GM12872 (cell line): ENCODE measurements around the gene DMBT1.

ENCODE experiments used
- TF ChIP-seq, protein P1 (sequence below): IDR thresholded peaks from 3 replicates; pipeline ENCODE4 v1.5.1; 2011; ENCODE audit warnings: low read depth, mild to moderate bottlenecking, low read length, moderate library complexity; ENCODE audit not compliant: insufficient read depth

DMBT1 gene

DNA sequence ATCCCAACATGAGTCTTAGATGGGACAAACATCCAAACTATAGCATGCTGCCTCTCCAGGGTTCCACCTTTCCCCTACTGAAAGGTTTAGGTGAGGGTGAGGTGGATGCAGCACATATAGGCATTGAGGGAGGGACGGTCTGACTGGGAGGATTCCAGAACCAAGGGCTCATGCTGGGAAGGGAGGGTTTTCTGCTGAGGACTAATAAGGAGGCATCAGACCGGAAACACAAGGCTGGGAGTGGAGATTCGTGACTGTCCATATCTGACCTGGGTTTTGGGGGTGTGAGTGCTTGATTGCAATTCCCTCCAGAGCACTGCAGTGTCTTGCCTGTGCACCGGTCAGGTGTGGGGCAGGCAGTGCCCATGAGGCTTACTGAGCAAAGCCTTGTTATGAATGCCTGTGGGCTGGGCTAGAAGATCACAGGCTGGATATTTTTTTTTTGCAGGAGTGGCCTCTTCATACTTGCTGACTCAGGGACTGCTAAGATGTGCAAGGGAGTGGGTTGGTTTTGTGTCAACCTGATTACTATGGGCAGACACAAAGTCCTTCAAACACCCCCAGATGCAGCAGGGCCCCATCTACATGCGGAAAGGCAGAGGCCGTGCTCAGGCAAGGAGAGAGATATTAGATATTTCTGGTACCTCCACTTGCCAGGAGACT is 26.7 kb downstream of the DMBT1 start:
- TF ChIP-seq, protein P1, sequence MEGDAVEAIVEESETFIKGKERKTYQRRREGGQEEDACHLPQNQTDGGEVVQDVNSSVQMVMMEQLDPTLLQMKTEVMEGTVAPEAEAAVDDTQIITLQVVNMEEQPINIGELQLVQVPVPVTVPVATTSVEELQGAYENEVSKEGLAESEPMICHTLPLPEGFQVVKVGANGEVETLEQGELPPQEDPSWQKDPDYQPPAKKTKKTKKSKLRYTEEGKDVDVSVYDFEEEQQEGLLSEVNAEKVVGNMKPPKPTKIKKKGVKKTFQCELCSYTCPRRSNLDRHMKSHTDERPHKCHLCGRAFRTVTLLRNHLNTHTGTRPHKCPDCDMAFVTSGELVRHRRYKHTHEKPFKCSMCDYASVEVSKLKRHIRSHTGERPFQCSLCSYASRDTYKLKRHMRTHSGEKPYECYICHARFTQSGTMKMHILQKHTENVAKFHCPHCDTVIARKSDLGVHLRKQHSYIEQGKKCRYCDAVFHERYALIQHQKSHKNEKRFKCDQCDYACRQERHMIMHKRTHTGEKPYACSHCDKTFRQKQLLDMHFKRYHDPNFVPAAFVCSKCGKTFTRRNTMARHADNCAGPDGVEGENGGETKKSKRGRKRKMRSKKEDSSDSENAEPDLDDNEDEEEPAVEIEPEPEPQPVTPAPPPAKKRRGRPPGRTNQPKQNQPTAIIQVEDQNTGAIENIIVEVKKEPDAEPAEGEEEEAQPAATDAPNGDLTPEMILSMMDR = no peak

DNA sequence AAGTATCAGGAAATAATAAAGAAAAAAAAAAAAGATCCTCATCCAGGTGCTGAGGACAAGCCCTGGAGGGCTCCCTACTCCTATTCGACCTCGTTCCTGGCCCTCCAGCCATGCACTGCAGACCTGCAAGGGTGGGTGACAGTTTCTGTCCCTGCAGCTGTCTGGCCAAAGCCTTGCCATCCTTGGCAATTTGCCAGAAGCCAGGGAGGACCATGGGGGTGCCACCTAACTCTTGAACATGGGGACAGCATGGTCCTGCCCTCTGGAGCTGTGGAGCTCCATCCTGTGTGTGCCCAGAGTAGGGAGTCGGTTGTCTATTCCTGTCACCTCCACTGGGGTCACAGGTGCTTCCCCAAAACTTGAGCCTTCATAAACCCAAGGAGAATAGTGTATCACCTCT is 27.8 kb downstream of the DMBT1 start:
- TF ChIP-seq, protein P1 = no peak

DNA sequence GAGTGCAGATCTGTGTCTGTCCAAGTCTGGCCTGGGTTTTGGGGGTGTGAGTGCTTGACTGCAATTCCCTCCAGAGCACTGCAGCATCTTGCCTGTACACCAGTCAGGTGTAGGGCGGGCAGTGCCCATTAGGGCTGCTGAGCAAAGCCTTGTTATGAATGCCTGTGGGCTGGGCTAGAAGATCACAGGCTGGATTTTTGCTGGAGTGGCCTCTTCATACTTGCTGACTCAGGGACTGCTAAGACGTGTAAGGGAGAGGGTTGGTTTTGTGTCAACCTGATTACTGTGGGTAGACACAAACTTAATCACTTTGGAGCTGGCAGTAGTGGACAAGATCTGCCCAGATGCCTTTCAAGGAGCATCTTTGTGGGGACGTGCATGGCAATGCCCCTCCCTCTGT is 29.6 kb downstream of the DMBT1 start:
- TF ChIP-seq, protein P1 = no peak

DNA sequence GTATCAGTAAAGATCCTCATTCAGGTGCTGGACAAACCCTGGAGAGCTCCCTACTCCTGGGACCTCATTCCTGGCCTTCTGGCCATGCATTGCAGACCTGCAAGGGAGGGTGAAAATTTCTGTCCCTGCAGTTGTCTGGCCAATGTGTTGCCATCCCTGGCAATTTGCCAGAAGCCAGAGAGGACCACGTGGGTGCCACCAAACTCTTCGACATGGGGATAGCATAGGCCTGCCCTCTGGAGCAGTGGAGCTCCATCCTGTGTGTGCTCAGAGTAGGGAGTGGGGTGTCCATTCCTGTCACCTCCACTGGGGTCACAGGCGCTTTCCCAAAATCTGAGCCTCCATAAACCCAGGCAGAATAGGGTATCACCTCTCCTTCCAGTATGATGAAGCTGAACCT is 31.2 kb downstream of the DMBT1 start:
- TF ChIP-seq, protein P1 = no peak

DNA sequence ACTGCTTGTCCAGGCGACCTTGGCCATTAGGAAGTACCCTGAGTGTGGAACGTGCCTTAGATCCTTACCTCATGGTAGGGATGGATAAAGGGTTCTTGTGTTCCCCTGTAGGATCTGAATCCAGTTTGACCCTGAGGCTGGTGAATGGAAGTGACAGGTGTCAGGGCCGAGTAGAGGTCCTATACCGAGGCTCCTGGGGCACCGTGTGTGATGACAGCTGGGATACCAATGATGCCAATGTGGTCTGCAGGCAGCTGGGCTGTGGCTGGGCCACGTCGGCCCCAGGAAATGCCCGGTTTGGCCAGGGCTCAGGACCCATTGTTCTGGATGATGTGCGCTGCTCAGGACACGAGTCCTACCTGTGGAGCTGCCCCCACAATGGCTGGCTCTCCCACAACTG is 31.6 kb downstream of the DMBT1 start:
- TF ChIP-seq, protein P1 = no peak

DNA sequence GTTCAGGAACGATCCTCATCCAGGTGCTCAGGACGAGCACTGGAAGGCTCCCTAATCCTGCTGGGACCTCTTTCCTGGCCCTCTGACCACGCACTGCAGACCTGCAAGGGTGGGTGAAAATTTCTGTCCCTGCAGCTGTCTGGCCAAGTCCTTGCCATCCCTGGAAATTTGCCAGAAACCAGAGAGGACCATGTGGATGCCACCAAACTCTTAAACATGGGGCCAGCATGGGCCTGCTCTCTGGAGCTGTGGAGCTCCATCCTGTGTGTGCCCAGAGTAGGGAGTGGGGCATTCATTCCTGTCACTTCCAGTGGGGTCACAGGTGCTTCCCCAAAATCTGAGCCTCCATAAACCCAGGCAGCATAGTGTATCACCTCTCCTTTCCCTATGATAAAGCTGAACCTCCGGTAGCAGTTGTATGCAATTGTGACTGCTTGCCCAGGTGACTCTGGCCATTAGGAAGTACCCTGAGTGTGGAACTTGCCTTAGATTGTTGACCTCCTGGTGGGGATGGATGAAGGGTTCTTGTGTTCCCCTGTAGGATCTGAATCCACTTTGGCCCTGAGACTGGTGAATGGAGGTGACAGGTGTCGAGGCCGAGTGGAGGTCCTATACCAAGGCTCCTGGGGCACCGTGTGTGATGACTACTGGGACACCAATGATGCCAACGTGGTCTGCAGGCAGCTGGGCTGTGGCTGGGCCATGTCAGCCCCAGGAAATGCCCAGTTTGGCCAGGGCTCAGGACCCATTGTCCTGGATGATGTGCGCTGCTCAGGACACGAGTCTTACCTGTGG is 57.1 kb downstream of the DMBT1 start:
- TF ChIP-seq, protein P1 = no peak

DNA sequence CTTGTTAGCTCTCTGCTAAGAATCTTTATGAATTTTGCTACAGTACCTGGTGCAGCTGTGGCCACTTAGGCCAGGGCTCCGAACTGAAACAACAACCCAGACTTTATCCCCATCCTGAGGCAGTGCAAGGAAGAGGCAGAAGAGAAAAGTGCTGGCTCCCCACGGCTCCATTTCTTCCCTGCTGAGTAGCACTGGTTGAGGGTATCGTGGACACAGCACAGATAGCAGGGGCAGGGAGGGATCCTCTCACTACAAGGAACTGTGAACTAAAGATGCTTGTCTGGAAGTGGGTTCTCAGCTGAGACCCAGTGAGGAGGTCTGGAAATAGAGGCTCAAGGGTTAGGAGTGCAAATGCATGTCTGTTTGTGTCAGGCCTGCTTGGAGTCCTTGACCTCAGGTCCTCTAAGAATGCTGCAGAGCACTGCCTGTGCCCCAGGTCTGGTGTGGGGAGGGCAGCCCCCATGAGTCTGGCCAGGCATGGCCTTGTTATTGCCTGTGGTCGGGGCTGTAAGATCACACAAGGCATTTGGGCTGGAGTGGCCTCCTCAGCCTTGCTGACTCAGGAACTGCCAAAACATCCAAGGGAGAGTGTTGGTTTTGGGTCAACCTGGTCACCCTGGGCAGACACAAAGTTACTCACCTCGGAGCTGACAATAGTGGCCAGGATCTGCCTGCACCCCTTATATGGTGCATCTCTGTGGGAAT is 58.1 kb downstream of the DMBT1 start:
- TF ChIP-seq, protein P1 = no peak
